ENCODE data around the gene COL4A1. TPM values are rescaled to one million over a fixed set of nuclear protein-coding genes. Genes with fewer than 3 reads are reported as not detected.

COL4A1 gene
- polyA plus RNA-seq, 1 donor (not counting 4 experiments of a cell fraction or from before 2014, with no cell fraction given), result 22.3 TPM

GRCh38 chr13:110127986-110128511, 178.9 kb downstream of the COL4A1 start:
- Histone ChIP-seq H3K9me1 (ENCODE audit: control insufficient read depth, extremely low read depth, insufficient read depth, low read length) (no peaks in the 10 kb centered on the region), H3K4me1 (ENCODE audit: control insufficient read depth, extremely low read depth, insufficient read depth, low read length) (peaks cover 36% of the 10 kb centered on the region), H3K9ac (ENCODE audit: control insufficient read depth, extremely low read depth, insufficient read depth, low read length) (no peak overlapping the region), H3K9me3 (ENCODE audit: control insufficient read depth, low read depth, low read length) (no peaks in the 10 kb centered on the region), H3K79me2 (ENCODE audit: control insufficient read depth, insufficient read depth, low read length) (no peaks in the 10 kb centered on the region), H3K27me3 (ENCODE audit: control insufficient read depth, extremely low read depth, insufficient read depth, low read length) (no peaks in the 10 kb centered on the region), H3K36me3 (ENCODE audit: control insufficient read depth in 2 of 2, extremely low read depth in 1 of 2, insufficient read depth in 2 of 2, low read length in 2 of 2) (no peaks in the 10 kb centered on the region), H3K4me2 (ENCODE audit: control insufficient read depth, extremely low read depth, insufficient read depth, low read depth, low read length) (peak overlapping the region; percentile 53), H3K27ac (ENCODE audit: control insufficient read depth, insufficient read depth, low read length) (peak overlapping the region; percentile 2), H3K4me3 (ENCODE audit: control insufficient read depth in 2 of 3, extremely low read depth in 1 of 3, insufficient read depth in 2 of 3, low read depth in 1 of 3, low read length in 3 of 3) (no peak overlapping the region), H2AFZ (ENCODE audit: control insufficient read depth, low read length) (peak overlapping the region; percentile 47), H4K20me1 (ENCODE audit: control insufficient read depth, extremely low read depth, insufficient read depth, low read length) (no peaks in the 10 kb centered on the region)
- TF ChIP-seq CTCF (optimal IDR thresholded peaks at IDR 0.05 in 1 of 3, IDR thresholded peaks at IDR 0.05 in 1 of 3, conservative IDR thresholded peaks at IDR 0.05 in 1 of 3; ENCODE audit: extremely low read depth in 1 of 3, insufficient read depth in 2 of 3, low read length in 3 of 3) (no peak), EZH2 (IDR thresholded peaks at IDR 0.05; ENCODE audit: low read length) (no peak)
- no peak for DNase-seq (ENCODE audit: low read depth, low spot score)
- peak; percentile 60 for FAIRE-seq
- dilution Hi-C loops (cut with MboI; ENCODE audit: extremely low pct_ligation_motif_present, low sequenced_read_pairs), result no loop called here

GRCh38 chr13:110126391-110126961, 180.5 kb downstream of the COL4A1 start:
- H3K9ac ChIP-seq (ENCODE audit: control insufficient read depth, extremely low read depth, insufficient read depth, low read length), result peak overlapping the region; percentile 73
- H2AFZ ChIP-seq (ENCODE audit: control insufficient read depth, low read length), result peak overlapping the region; percentile 66
- no peaks in the 10 kb centered on the region for H3K9me1 ChIP-seq (ENCODE audit: control insufficient read depth, extremely low read depth, insufficient read depth, low read length)
- peak overlapping the region; percentile 74 for H3K4me2 ChIP-seq (ENCODE audit: control insufficient read depth, extremely low read depth, insufficient read depth, low read depth, low read length)
- dilution Hi-C loops (cut with MboI; ENCODE audit: extremely low pct_ligation_motif_present, low sequenced_read_pairs), result no loop called here
- H3K27ac ChIP-seq (ENCODE audit: control insufficient read depth, insufficient read depth, low read length), result peak overlapping the region; percentile 82
- no peaks in the 10 kb centered on the region for H3K9me3 ChIP-seq (ENCODE audit: control insufficient read depth, low read depth, low read length)
- DNase-seq (ENCODE audit: low read depth, low spot score), result peak; percentile 75
- no peaks in the 10 kb centered on the region for H3K79me2 ChIP-seq (ENCODE audit: control insufficient read depth, insufficient read depth, low read length)
- H3K27me3 ChIP-seq (ENCODE audit: control insufficient read depth, extremely low read depth, insufficient read depth, low read length), result no peaks in the 10 kb centered on the region
- no peaks in the 10 kb centered on the region for H4K20me1 ChIP-seq (ENCODE audit: control insufficient read depth, extremely low read depth, insufficient read depth, low read length)
- H3K36me3 ChIP-seq (ENCODE audit: control insufficient read depth in 2 of 2, extremely low read depth in 1 of 2, insufficient read depth in 2 of 2, low read length in 2 of 2), result no peaks in the 10 kb centered on the region
- FAIRE-seq, result peak; percentile 97
- H3K4me3 ChIP-seq (ENCODE audit: control insufficient read depth in 2 of 3, extremely low read depth in 1 of 3, insufficient read depth in 2 of 3, low read depth in 1 of 3, low read length in 3 of 3), result peak overlapping the region in 2 of 3 experiments; percentile 13 to 15
- H3K4me1 ChIP-seq (ENCODE audit: control insufficient read depth, extremely low read depth, insufficient read depth, low read length), result peaks cover 41% of the 10 kb centered on the region
- TF ChIP-seq CTCF (optimal IDR thresholded peaks at IDR 0.05 in 1 of 3, IDR thresholded peaks at IDR 0.05 in 1 of 3, conservative IDR thresholded peaks at IDR 0.05 in 1 of 3; ENCODE audit: extremely low read depth in 1 of 3, insufficient read depth in 2 of 3, low read length in 3 of 3), result no peak
- TF ChIP-seq EZH2 (IDR thresholded peaks at IDR 0.05; ENCODE audit: low read length), result no peak

Data from keratinocyte (primary cell).